ENCODE measurements around the gene ENPP3. TPM values are rescaled to one million over a fixed set of nuclear protein-coding genes. Genes with fewer than 3 reads are reported as not detected.

ENPP3 gene
- total and polyA plus RNA-seq, 2 of the 13 experiments (the other 11 are each of a cell fraction or from before 2014, with no cell fraction given), result 40.0 to 75.4 TPM

- in situ Hi-C loops (cut with HindIII; ENCODE audit: extremely low pct_ligation_motif_present, low pct_unique_long_range_greater_than_20kb) (no loop called here), intact Hi-C loops (cut with micrococcal nuclease; ENCODE audit: unreplicated experiment) (loop anchor here (1.0 to 10.0 kb wide), 3 partner anchors 9 to 238 kb away; partner anchors contain the start of gene ENPP3)
- H4K20me1 ChIP-seq (ENCODE audit: insufficient read depth, low read length), result no peaks in the 10 kb centered on the region
- ATAC-seq (no peak), FAIRE-seq (no peak), DNase-seq (ENCODE audit: low spot score) (no peak)
- peak overlapping the region; percentile 88 for H3K4me2 ChIP-seq (ENCODE audit: low read depth, low read length)
- peaks cover 16% of the 10 kb centered on the region for H3K79me2 ChIP-seq (ENCODE audit: insufficient read depth, low read length)
- H3K9me3 ChIP-seq (ENCODE audit: low read length), result no peaks in the 10 kb centered on the region
- no TSS peak for BruUV-seq (replicated peaks)
- H3K9ac ChIP-seq (ENCODE audit: insufficient read depth, low read depth, low read length), result no peak overlapping the region
- ChIA-PET CTCF (ENCODE audit: low intra/inter-chr PET ratio, low total read pairs) (interaction anchor here (1.4 to 2.3 kb wide), 2 partner anchors 8 to 109 kb away, joined by 6 to 17 read pairs; partner anchors contain the start of gene ENPP3), POLR2A (interaction anchor here (0.5 to 3.1 kb wide), 11 partner anchors 8 to 261 kb away, joined by 3 to 44 read pairs (median 5); partner anchors contain the start of gene ENPP3)
- TF ChIP-seq ZNF629 (CRISPR knock-in tag; conservative IDR thresholded peaks at IDR 0.05), result no peak
- TF ChIP-seq CBX1 (IDR thresholded peaks at IDR 0.05; ENCODE audit: low read depth), result no peak
- TF ChIP-seq JDP2 (CRISPR knock-in tag; IDR thresholded peaks at IDR 0.05; ENCODE audit: borderline replicate concordance), result no peak
- 0 out of 2 replicates have a peak, but pooled peaks have one; percentile 1 for TF ChIP-seq ZNF577 (CRISPR knock-in tag; IDR thresholded peaks at IDR 0.05; ENCODE audit: borderline replicate concordance, low read depth)
- no peak for TF ChIP-seq TFDP2 (CRISPR knock-in tag; IDR thresholded peaks at IDR 0.05)
- no peak for TF ChIP-seq PRMT3 (CRISPR knock-in tag; IDR thresholded peaks at IDR 0.05; ENCODE audit: borderline replicate concordance, low read depth)
- no peak overlapping the region for H3K27ac ChIP-seq (ENCODE audit: extremely low read length, insufficient read depth, low read length)
- H3K27me3 ChIP-seq (ENCODE audit: control insufficient read depth in 1 of 2, insufficient read depth in 2 of 2, low read length in 2 of 2), result no peaks in the 10 kb centered on the region; a peak in 1 of 5 replicates
- H3K36me3 ChIP-seq (replicated peaks in 1 of 2; ENCODE audit: control insufficient read depth in 1 of 2, insufficient read depth in 2 of 2, low read length in 2 of 2), result peaks cover 5 to 11% of the 10 kb centered on the region in 2 experiments
- peak overlapping the region; percentile 34 for H2AFZ ChIP-seq (ENCODE audit: low read length)
- WGBS (ENCODE audit: low lambda C conversion rate), result 4% methylated on average over 1 of the region's 1 CpG
- peak overlapping the region in 2 of 3 experiments; percentile 36 to 69; a peak in 2 of 6 replicates for H3K4me3 ChIP-seq (replicated peaks in 1 of 3; ENCODE audit: insufficient read depth in 1 of 3, low read depth in 2 of 3, low read length in 3 of 3)
- H3K4me1 ChIP-seq (ENCODE audit: insufficient read depth, low read length), result peaks cover 44% of the 10 kb centered on the region
Measured at GRCh38 chr6:131628726-131629125, 8.4 kb upstream of the ENPP3 start.

GRCh38 chr6:131629651-131630050, 7.5 kb upstream of the ENPP3 start:
- ATAC-seq, result no peak
- no peak overlapping the region for H3K27ac ChIP-seq (ENCODE audit: extremely low read length, insufficient read depth, low read length)
- intact Hi-C loops (cut with micrococcal nuclease; ENCODE audit: unreplicated experiment), result loop anchor here (1.0 to 10.0 kb wide), 3 partner anchors 8 to 237 kb away; partner anchors contain the start of gene ENPP3
- DNase-seq (ENCODE audit: low spot score), result no peak
- POLR2A ChIA-PET, result interaction anchor here (3.1 kb wide), 1 partner anchor 7 kb away, joined by 44 read pairs; the partner anchor contains the start of gene ENPP3
- no peak overlapping the region for H2AFZ ChIP-seq (ENCODE audit: low read length)
- no peak overlapping the region for H3K4me3 ChIP-seq (replicated peaks in 1 of 3; ENCODE audit: insufficient read depth in 1 of 3, low read depth in 2 of 3, low read length in 3 of 3)
- WGBS (ENCODE audit: low lambda C conversion rate), result 71% methylated on average over 2 of the region's 2 CpGs
- peaks cover 0 to 3% of the 10 kb centered on the region in 2 experiments; a peak in 2 of 5 replicates for H3K36me3 ChIP-seq (replicated peaks in 1 of 2; ENCODE audit: control insufficient read depth in 1 of 2, insufficient read depth in 2 of 2, low read length in 2 of 2)
- peaks cover 16% of the 10 kb centered on the region for H3K79me2 ChIP-seq (ENCODE audit: insufficient read depth, low read length)
- BruUV-seq (replicated peaks), result no TSS peak
- no peaks in the 10 kb centered on the region; a peak in 1 of 5 replicates for H3K27me3 ChIP-seq (ENCODE audit: control insufficient read depth in 1 of 2, insufficient read depth in 2 of 2, low read length in 2 of 2)
- no peak overlapping the region for H3K9ac ChIP-seq (ENCODE audit: insufficient read depth, low read depth, low read length)
- no peaks in the 10 kb centered on the region for H3K9me3 ChIP-seq (ENCODE audit: low read length)
- H4K20me1 ChIP-seq (ENCODE audit: insufficient read depth, low read length), result no peaks in the 10 kb centered on the region
- CTCF ChIA-PET (ENCODE audit: low intra/inter-chr PET ratio, low total read pairs), result interaction anchor here (2.3 kb wide), 1 partner anchor 110 kb away, joined by 17 read pairs; no protein-coding TSS in a partner anchor
- no peak for FAIRE-seq
- H3K4me2 ChIP-seq (ENCODE audit: low read depth, low read length), result no peak overlapping the region
- peaks cover 50% of the 10 kb centered on the region for H3K4me1 ChIP-seq (ENCODE audit: insufficient read depth, low read length)
- in situ Hi-C loops (cut with HindIII; ENCODE audit: extremely low pct_ligation_motif_present, low pct_unique_long_range_greater_than_20kb), result no loop called here
- no peak for TF ChIP-seq SRY (CRISPR knock-in tag; IDR thresholded peaks at IDR 0.05)
- no peak for TF ChIP-seq ZNF275 (CRISPR knock-in tag; IDR thresholded peaks at IDR 0.05; ENCODE audit: borderline replicate concordance)
- TF ChIP-seq, protein P1, sequence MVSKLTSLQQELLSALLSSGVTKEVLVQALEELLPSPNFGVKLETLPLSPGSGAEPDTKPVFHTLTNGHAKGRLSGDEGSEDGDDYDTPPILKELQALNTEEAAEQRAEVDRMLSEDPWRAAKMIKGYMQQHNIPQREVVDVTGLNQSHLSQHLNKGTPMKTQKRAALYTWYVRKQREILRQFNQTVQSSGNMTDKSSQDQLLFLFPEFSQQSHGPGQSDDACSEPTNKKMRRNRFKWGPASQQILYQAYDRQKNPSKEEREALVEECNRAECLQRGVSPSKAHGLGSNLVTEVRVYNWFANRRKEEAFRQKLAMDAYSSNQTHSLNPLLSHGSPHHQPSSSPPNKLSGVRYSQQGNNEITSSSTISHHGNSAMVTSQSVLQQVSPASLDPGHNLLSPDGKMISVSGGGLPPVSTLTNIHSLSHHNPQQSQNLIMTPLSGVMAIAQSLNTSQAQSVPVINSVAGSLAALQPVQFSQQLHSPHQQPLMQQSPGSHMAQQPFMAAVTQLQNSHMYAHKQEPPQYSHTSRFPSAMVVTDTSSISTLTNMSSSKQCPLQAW (CRISPR knock-in tag; IDR thresholded peaks at IDR 0.05), result no peak
- TF ChIP-seq CCAR2 (optimal IDR thresholded peaks at IDR 0.05; ENCODE audit: low read depth, low read length), result no peak
- no peak for TF ChIP-seq ZNF615 (CRISPR knock-in tag; IDR thresholded peaks at IDR 0.05; ENCODE audit: borderline replicate concordance)
- TF ChIP-seq NFKBIZ (CRISPR knock-in tag; IDR thresholded peaks at IDR 0.05), result no peak
- TF ChIP-seq BORCS8-MEF2B (CRISPR knock-in tag; IDR thresholded peaks at IDR 0.05), result no peak
